Measurements from ENCODE around the gene DHH.

GRCh38 chr12:49121047-49121696, 26.6 kb upstream of the DHH start:
- peak; percentile 55 to 66 (median 57) for TF ChIP-seq CTCF (IDR thresholded peaks at IDR 0.05)
- TF ChIP-seq POLR2AphosphoS5 (IDR thresholded peaks at IDR 0.05), result peak in 1 of 2 donors; percentile 46
- no peak for TF ChIP-seq POLR2A (IDR thresholded peaks at IDR 0.05; ENCODE audit: low read depth)
